ENCODE data around the gene UGT2A3.

GRCh38 chr4:68984947-68985346 is 33.3 kb upstream of the UGT2A3 start:
- TF ChIP-seq CTCF (IDR thresholded peaks at IDR 0.05; ENCODE audit: poor library complexity) (no peak), EZH2 (IDR thresholded peaks at IDR 0.05; ENCODE audit: borderline replicate concordance) (no peak), EZH2phosphoT487 (IDR thresholded peaks at IDR 0.05; ENCODE audit: low read depth, severe bottlenecking, unreplicated experiment) (no peak)
